Measurements from ENCODE around the gene PACRG.

Gene PACRG

GRCh38 chr6:163339466-163339865 lies 611.7 kb downstream of the PACRG start:
- H3K27me3 ChIP-seq = no peaks in the 10 kb centered on the region
- TF ChIP-seq, protein P1, sequence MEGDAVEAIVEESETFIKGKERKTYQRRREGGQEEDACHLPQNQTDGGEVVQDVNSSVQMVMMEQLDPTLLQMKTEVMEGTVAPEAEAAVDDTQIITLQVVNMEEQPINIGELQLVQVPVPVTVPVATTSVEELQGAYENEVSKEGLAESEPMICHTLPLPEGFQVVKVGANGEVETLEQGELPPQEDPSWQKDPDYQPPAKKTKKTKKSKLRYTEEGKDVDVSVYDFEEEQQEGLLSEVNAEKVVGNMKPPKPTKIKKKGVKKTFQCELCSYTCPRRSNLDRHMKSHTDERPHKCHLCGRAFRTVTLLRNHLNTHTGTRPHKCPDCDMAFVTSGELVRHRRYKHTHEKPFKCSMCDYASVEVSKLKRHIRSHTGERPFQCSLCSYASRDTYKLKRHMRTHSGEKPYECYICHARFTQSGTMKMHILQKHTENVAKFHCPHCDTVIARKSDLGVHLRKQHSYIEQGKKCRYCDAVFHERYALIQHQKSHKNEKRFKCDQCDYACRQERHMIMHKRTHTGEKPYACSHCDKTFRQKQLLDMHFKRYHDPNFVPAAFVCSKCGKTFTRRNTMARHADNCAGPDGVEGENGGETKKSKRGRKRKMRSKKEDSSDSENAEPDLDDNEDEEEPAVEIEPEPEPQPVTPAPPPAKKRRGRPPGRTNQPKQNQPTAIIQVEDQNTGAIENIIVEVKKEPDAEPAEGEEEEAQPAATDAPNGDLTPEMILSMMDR (IDR thresholded peaks at IDR 0.05) = no peak
- no peaks in the 10 kb centered on the region for H3K36me3 ChIP-seq
- H3K27ac ChIP-seq = no peak overlapping the region
- peaks cover 0 to 30% (median 13%) of the 10 kb centered on the region in 4 donors for H3K4me1 ChIP-seq
- intact Hi-C loops (cut with DNase I; ENCODE audit: low total_unique reads) = loop anchor here (5.0 kb wide), 1 partner anchor 63 kb away; no protein-coding TSS in a partner anchor
- no peak overlapping the region for H3K4me3 ChIP-seq
- DNase-seq = no peak
- no peaks in the 10 kb centered on the region for H3K9me3 ChIP-seq

- intact Hi-C loops (cut with DNase I; ENCODE audit: low total_unique reads) = no loop called here
- peaks cover 0 to 21% (median 7%) of the 10 kb centered on the region in 4 donors for H3K4me1 ChIP-seq
- TF ChIP-seq, protein P1 (IDR thresholded peaks at IDR 0.05) = no peak
- H3K27me3 ChIP-seq = no peaks in the 10 kb centered on the region
- DNase-seq = peak in 1 of 2 donors; percentile 24
- H3K9me3 ChIP-seq = no peaks in the 10 kb centered on the region
- H3K4me3 ChIP-seq = no peak overlapping the region
- H3K27ac ChIP-seq = no peak overlapping the region
- no peaks in the 10 kb centered on the region for H3K36me3 ChIP-seq
These were observed 612.6 kb downstream of the PACRG start for GRCh38 chr6:163340201-163340887.

DNA sequence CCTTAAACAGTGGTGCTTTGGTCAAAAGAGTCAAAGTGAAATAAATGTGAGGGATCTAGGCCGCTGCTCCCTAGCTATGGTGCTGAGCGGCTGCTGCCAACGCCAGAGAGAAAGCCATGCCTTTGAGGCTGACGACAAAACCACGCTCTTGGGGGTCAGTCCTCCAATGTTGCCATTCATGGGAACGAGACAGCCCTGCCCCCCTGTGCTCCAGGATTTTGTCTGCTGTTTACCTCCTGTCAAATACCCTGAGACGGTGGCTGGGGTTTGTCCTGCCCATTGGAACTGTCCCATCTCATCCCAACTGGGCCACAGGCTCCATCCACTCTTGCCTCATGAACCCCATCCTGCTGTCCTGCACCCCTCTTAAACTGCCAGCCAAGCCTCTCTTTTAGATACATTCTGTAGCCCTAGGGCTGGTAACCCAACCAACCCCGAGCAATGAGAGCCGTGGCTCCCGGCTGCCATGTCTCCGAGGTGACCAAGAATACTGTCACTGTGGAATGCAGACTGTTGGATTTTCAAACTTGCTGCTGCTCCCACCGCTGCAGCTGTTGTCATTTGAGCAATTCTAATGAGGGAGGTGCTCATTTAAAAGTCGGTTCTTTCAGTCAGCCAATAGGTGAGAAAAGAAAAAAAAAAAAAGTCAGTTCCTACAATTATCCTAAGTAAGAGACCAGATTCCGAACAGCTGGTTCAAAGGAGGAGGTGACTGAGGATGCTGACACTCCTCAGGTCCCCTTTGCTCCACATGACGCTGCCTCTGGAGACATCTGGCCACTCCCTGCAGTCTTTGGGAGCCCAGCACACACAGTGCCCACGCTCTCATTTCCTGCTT lies 613.7 kb downstream of the PACRG start:
- Histone ChIP-seq H3K4me1 (peaks cover 0 to 12% (median 3%) of the 10 kb centered on the region in 4 donors), H3K9me3 (no peaks in the 10 kb centered on the region), H3K36me3 (no peaks in the 10 kb centered on the region), H3K27me3 (no peaks in the 10 kb centered on the region), H3K27ac (no peak overlapping the region), H3K4me3 (no peak overlapping the region)
- TF ChIP-seq, protein P1 (IDR thresholded peaks at IDR 0.05) = no peak
- intact Hi-C loops (cut with DNase I; ENCODE audit: low total_unique reads) = no loop called here
- DNase-seq = peak in 1 of 2 donors; percentile 39

GRCh38 chr6:163342571-163343539 lies 615.1 kb downstream of the PACRG start:
- intact Hi-C loops (cut with DNase I; ENCODE audit: low total_unique reads) = no loop called here
- Histone ChIP-seq H3K27ac (no peak overlapping the region), H3K4me1 (peaks cover 0 to 21% (median 8%) of the 10 kb centered on the region in 4 donors), H3K9me3 (no peaks in the 10 kb centered on the region), H3K36me3 (no peaks in the 10 kb centered on the region), H3K27me3 (no peaks in the 10 kb centered on the region), H3K4me3 (no peak overlapping the region)
- peak in 1 of 2 donors; percentile 44 for DNase-seq
- TF ChIP-seq, protein P1 (IDR thresholded peaks at IDR 0.05) = no peak

DNA sequence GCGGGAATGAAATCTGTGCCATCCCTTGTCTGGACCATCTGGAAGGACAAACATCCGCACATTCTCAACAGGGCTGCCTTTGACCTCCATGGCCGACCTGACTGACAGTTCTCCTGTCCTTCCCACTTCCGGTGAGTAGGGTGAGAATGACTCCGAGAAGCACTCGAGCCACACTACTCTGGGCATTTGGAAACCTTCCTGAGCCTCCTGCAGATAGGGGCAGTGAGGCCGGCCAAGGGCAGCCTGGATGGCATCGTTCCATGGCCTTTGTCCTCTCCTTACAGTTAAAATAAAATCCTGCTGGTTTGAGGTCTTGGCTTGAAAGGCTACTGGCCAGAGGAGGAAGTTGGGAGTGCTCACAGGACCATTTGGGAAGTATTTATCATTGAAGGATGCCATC lies 615.8 kb downstream of the PACRG start:
- intact Hi-C loops (cut with DNase I; ENCODE audit: low total_unique reads) = no loop called here
- Histone ChIP-seq H3K36me3 (no peaks in the 10 kb centered on the region), H3K4me3 (no peak overlapping the region), H3K27ac (no peak overlapping the region), H3K27me3 (no peaks in the 10 kb centered on the region), H3K9me3 (no peaks in the 10 kb centered on the region), H3K4me1 (peaks cover 0 to 21% (median 8%) of the 10 kb centered on the region in 4 donors)
- TF ChIP-seq, protein P1 (IDR thresholded peaks at IDR 0.05) = no peak
- DNase-seq = no peak
